WTC11 (cell line): Measurements from ENCODE around the gene PPHLN1. TPM values are rescaled to one million over a fixed set of nuclear protein-coding genes. Genes with fewer than 3 reads are reported as not detected.

Experiments
- ATF1 ChIP-seq: sonication (generic); formaldehyde crosslinking; IDR thresholded peaks from 2 replicates; pipeline ENCODE4 v1.8.1; 2023; ENCODE audit warnings: mild to moderate bottlenecking, moderate library complexity, missing genetic modification reagents
- ELF4 ChIP-seq: sonication (generic); formaldehyde crosslinking; IDR thresholded peaks from 2 replicates; pipeline ENCODE4 v1.8.1; 2022; ENCODE audit warnings: low read depth, mild to moderate bottlenecking, moderate library complexity, missing genetic modification reagents
- ESRRA ChIP-seq: sonication (generic); formaldehyde crosslinking; IDR thresholded peaks from 2 replicates; pipeline ENCODE4 v1.8.1; 2022; ENCODE audit warnings: mild to moderate bottlenecking, missing genetic modification reagents, borderline replicate concordance
- FOXP1 ChIP-seq: sonication (generic); formaldehyde crosslinking; IDR thresholded peaks from 2 replicates; pipeline ENCODE4 v1.8.0; 2022; ENCODE audit warnings: missing genetic modification reagents, mild to moderate bottlenecking, moderate library complexity, borderline replicate concordance
- GABPB1 ChIP-seq: sonication (generic); formaldehyde crosslinking; IDR thresholded peaks from 2 replicates; pipeline ENCODE4 v1.8.1; 2023; ENCODE audit warnings: mild to moderate bottlenecking, missing genetic modification reagents
- GRHL2 ChIP-seq: fragments of 250-450 bp; sonication (Bioruptor Pico); IDR thresholded peaks from 2 replicates; pipeline ENCODE4 v1.8.0; 2022; ENCODE audit warnings: mild to moderate bottlenecking, moderate library complexity; ENCODE audit not compliant: insufficient replicate concordance, severe bottlenecking
- JUN ChIP-seq: sonication (generic); formaldehyde crosslinking; IDR thresholded peaks from 2 replicates; pipeline ENCODE4 v1.8.0; 2023; ENCODE audit warnings: mild to moderate bottlenecking, missing genetic modification reagents
- KAT7 ChIP-seq: sonication (generic); formaldehyde crosslinking; IDR thresholded peaks from 2 replicates; pipeline ENCODE4 v1.8.1; 2023; ENCODE audit warnings: missing genetic modification reagents, mild to moderate bottlenecking, borderline replicate concordance
- MXD4 ChIP-seq: fragments of 250-450 bp; sonication (Bioruptor Pico); IDR thresholded peaks from 2 replicates; pipeline ENCODE4 v1.8.0; 2021; ENCODE audit warnings: mild to moderate bottlenecking, moderate library complexity, borderline replicate concordance
- NFATC4 ChIP-seq: fragments of 250-450 bp; sonication (Bioruptor Pico); IDR thresholded peaks from 2 replicates; pipeline ENCODE4 v1.9.0; 2021; ENCODE audit warnings: mild to moderate bottlenecking
- OVOL2 ChIP-seq: fragments of 250-450 bp; sonication (Bioruptor Pico); IDR thresholded peaks from 2 replicates; pipeline ENCODE4 v1.9.0; 2021; ENCODE audit warnings: mild to moderate bottlenecking, borderline replicate concordance
- SMAD4 ChIP-seq: sonication (generic); formaldehyde crosslinking; IDR thresholded peaks from 2 replicates; pipeline ENCODE4 v1.8.0; 2022; ENCODE audit warnings: mild to moderate bottlenecking, missing genetic modification reagents
- TEAD1 ChIP-seq: sonication (generic); formaldehyde crosslinking; IDR thresholded peaks from 2 replicates; pipeline ENCODE4 v1.8.0; 2022; ENCODE audit warnings: mild to moderate bottlenecking, missing genetic modification reagents
- TP53 ChIP-seq: sonication (generic); formaldehyde crosslinking; IDR thresholded peaks from 2 replicates; pipeline ENCODE4 v1.8.1; 2023; ENCODE audit warnings: mild to moderate bottlenecking, missing genetic modification reagents
- ZNF121 ChIP-seq: sonication (generic); formaldehyde crosslinking; IDR thresholded peaks from 2 replicates; pipeline ENCODE4 v1.8.0; 2023; ENCODE audit warnings: missing genetic modification reagents
- ZNF219 ChIP-seq: sonication (generic); formaldehyde crosslinking; IDR thresholded peaks from 2 replicates; pipeline ENCODE4 v1.8.0; 2023; ENCODE audit warnings: missing genetic modification reagents, mild to moderate bottlenecking, borderline replicate concordance
- ZNF317 ChIP-seq: sonication (generic); formaldehyde crosslinking; IDR thresholded peaks from 2 replicates; pipeline ENCODE4 v1.8.1; 2023; ENCODE audit warnings: low read depth, mild to moderate bottlenecking, moderate library complexity, missing genetic modification reagents, borderline replicate concordance
- ZNF671 ChIP-seq: fragments of 250-450 bp; sonication (Bioruptor Pico); IDR thresholded peaks from 2 replicates; pipeline ENCODE4 v1.8.0; 2021; ENCODE audit warnings: mild to moderate bottlenecking
- total RNA-seq: library from RNA; stranded (reverse); gene quantifications from 3 replicates; pipeline ENCODE4 v1.2.3, GENCODE V29; 2021
- TF ChIP-seq, protein P1 (sequence below): sonication (generic); formaldehyde crosslinking; IDR thresholded peaks from 2 replicates; pipeline ENCODE4 v1.8.1; 2022; ENCODE audit warnings: mild to moderate bottlenecking, moderate library complexity, missing genetic modification reagents
- TF ChIP-seq, protein P2 (sequence below): fragments of 250-450 bp; sonication (Bioruptor Pico); IDR thresholded peaks from 2 replicates; pipeline ENCODE4 v1.9.0; 2021; ENCODE audit warnings: moderate library complexity, mild to moderate bottlenecking, inconsistent platforms, borderline replicate concordance
- TF ChIP-seq, protein P3 (sequence below): sonication (generic); formaldehyde crosslinking; IDR thresholded peaks from 2 replicates; pipeline ENCODE4 v1.8.0; 2022; ENCODE audit warnings: missing genetic modification reagents
- TF ChIP-seq, protein P4 (sequence below): fragments of 250-450 bp; sonication (Bioruptor Pico); conservative IDR thresholded peaks from 2 replicates; pipeline ENCODE4 v1.9.0; 2021; ENCODE audit warnings: mild to moderate bottlenecking
- TF ChIP-seq, protein P5 (sequence below): sonication (generic); formaldehyde crosslinking; IDR thresholded peaks from 2 replicates; pipeline ENCODE4 v1.8.0; 2023; ENCODE audit warnings: missing genetic modification reagents, mild to moderate bottlenecking, borderline replicate concordance
- TF ChIP-seq, protein P6 (sequence below): fragments of 250-450 bp; sonication (Bioruptor Pico); IDR thresholded peaks from 2 replicates; pipeline ENCODE4 v1.8.0; 2021; ENCODE audit warnings: mild to moderate bottlenecking
- TF ChIP-seq, protein P7 (sequence below): sonication (generic); formaldehyde crosslinking; IDR thresholded peaks from 2 replicates; pipeline ENCODE4 v1.8.0; 2022; ENCODE audit warnings: mild to moderate bottlenecking, missing genetic modification reagents

PPHLN1 gene
- total RNA-seq, 1 experiment from 2014 or later: 61.1 TPM

DNA sequence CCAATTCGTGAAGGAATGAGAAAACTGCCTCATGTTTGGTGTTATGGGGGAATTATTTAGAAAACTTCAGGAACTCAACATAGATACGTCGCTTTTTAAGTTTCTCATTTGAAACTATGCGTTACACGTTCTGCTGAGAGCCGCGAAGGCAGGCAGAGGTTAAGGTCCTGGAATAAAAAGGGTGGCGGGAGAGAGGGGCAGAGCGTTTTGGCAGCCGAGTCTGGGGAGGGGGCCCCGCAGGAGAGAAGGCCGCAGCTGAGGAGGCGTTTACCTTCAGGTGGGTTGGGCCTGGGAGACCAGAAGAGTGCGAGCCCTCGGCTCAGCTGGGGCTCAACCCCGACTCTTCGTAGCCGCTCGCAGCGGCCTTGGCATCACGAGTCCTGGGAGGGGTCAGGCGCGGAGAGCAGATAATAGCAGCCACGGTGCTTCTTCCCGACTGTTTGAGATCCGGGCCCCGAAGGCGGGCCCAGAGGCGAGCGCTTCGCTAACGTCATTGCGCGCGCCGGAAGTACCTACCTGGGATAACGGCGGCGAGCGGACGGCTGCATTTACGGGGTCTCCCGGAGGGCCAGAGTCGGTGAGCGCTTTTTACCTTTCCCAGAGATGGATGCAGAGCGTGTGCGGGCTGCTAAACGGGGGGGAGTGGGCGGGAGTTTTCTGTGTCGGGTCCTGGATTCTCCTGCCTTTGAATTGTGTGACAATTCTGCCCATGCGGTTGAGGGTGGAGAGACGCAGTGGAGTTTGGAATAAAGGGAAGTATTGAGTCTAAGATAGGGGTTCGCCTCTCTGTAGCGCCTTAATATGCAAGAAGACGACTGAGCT is at the start of gene PPHLN1, which contains the start of gene ZCRB1 (continued):
- TF ChIP-seq, protein P1, sequence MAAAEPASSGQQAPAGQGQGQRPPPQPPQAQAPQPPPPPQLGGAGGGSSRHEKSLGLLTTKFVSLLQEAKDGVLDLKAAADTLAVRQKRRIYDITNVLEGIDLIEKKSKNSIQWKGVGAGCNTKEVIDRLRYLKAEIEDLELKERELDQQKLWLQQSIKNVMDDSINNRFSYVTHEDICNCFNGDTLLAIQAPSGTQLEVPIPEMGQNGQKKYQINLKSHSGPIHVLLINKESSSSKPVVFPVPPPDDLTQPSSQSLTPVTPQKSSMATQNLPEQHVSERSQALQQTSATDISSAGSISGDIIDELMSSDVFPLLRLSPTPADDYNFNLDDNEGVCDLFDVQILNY (CRISPR knock-in tag): no peak; the same call in 1 of the 2 replicates
- TF ChIP-seq NFATC4 (CRISPR knock-in tag) (no peak), GABPB1 (CRISPR knock-in tag) (peak; percentile 37), ZNF317 (no peak), ZNF219 (CRISPR knock-in tag) (no peak), SMAD4 (CRISPR knock-in tag) (no peak), ATF1 (no peak), MXD4 (CRISPR knock-in tag) (no peak), ESRRA (no peak), ELF4 (CRISPR knock-in tag) (no peak), OVOL2 (CRISPR knock-in tag) (no peak), FOXP1 (CRISPR knock-in tag) (no peak), TP53 (CRISPR knock-in tag) (no peak), ZNF671 (CRISPR knock-in tag) (no peak), JUN (CRISPR knock-in tag) (no peak), KAT7 (CRISPR knock-in tag) (0 out of 2 replicates have a peak, but pooled peaks have one; percentile 38), GRHL2 (CRISPR knock-in tag) (no peak), ZNF121 (CRISPR knock-in tag) (no peak), TEAD1 (CRISPR knock-in tag) (no peak; the same call in 1 of the 2 replicates)
- TF ChIP-seq, protein P2, sequence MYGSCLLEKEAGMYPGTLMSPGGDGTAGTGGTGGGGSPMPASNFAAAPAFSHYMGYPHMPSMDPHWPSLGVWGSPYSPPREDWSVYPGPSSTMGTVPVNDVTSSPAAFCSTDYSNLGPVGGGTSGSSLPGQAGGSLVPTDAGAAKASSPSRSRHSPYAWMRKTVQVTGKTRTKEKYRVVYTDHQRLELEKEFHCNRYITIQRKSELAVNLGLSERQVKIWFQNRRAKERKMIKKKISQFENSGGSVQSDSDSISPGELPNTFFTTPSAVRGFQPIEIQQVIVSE (CRISPR knock-in tag): no peak
- TF ChIP-seq, protein P3, sequence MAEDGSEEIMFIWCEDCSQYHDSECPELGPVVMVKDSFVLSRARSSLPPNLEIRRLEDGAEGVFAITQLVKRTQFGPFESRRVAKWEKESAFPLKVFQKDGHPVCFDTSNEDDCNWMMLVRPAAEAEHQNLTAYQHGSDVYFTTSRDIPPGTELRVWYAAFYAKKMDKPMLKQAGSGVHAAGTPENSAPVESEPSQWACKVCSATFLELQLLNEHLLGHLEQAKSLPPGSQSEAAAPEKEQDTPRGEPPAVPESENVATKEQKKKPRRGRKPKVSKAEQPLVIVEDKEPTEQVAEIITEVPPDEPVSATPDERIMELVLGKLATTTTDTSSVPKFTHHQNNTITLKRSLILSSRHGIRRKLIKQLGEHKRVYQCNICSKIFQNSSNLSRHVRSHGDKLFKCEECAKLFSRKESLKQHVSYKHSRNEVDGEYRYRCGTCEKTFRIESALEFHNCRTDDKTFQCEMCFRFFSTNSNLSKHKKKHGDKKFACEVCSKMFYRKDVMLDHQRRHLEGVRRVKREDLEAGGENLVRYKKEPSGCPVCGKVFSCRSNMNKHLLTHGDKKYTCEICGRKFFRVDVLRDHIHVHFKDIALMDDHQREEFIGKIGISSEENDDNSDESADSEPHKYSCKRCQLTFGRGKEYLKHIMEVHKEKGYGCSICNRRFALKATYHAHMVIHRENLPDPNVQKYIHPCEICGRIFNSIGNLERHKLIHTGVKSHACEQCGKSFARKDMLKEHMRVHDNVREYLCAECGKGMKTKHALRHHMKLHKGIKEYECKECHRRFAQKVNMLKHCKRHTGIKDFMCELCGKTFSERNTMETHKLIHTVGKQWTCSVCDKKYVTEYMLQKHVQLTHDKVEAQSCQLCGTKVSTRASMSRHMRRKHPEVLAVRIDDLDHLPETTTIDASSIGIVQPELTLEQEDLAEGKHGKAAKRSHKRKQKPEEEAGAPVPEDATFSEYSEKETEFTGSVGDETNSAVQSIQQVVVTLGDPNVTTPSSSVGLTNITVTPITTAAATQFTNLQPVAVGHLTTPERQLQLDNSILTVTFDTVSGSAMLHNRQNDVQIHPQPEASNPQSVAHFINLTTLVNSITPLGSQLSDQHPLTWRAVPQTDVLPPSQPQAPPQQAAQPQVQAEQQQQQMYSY: no peak
- TF ChIP-seq, protein P4, sequence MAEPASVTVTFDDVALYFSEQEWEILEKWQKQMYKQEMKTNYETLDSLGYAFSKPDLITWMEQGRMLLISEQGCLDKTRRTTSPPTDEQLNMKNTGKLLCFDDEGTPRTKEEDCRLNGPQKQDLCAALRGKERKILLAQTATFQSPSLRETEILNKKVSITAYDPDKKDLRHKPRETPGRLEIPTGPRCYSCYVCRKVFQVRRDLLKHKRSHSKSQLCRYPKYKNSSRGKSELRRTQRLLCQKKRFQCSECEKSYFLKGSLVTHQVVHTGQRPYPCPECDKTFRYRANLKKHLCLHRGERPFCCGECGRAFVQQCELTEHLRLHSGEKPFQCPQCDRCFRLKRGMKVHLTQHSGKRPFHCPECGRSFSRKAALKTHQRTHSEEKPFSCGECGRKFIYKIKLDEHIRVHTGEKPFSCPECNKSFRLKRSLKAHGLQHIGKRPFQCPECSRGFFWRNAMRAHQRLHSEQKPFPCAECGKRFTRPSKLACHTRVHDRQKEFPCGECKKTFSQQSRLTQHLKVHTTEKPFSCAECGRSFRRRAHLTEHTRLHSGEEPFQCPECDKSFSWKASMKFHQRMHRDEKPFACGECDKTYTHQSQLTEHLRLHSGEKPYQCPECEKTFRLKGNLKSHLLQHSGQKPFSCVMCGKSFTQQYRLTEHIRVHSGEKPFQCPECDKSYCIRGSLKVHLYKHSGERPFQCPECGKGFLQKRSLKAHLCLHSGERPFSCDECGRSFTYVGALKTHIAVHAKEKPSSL (CRISPR knock-in tag): no peak
- TF ChIP-seq, protein P5, sequence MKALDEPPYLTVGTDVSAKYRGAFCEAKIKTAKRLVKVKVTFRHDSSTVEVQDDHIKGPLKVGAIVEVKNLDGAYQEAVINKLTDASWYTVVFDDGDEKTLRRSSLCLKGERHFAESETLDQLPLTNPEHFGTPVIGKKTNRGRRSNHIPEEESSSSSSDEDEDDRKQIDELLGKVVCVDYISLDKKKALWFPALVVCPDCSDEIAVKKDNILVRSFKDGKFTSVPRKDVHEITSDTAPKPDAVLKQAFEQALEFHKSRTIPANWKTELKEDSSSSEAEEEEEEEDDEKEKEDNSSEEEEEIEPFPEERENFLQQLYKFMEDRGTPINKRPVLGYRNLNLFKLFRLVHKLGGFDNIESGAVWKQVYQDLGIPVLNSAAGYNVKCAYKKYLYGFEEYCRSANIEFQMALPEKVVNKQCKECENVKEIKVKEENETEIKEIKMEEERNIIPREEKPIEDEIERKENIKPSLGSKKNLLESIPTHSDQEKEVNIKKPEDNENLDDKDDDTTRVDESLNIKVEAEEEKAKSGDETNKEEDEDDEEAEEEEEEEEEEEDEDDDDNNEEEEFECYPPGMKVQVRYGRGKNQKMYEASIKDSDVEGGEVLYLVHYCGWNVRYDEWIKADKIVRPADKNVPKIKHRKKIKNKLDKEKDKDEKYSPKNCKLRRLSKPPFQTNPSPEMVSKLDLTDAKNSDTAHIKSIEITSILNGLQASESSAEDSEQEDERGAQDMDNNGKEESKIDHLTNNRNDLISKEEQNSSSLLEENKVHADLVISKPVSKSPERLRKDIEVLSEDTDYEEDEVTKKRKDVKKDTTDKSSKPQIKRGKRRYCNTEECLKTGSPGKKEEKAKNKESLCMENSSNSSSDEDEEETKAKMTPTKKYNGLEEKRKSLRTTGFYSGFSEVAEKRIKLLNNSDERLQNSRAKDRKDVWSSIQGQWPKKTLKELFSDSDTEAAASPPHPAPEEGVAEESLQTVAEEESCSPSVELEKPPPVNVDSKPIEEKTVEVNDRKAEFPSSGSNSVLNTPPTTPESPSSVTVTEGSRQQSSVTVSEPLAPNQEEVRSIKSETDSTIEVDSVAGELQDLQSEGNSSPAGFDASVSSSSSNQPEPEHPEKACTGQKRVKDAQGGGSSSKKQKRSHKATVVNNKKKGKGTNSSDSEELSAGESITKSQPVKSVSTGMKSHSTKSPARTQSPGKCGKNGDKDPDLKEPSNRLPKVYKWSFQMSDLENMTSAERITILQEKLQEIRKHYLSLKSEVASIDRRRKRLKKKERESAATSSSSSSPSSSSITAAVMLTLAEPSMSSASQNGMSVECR (CRISPR knock-in tag): no peak; the same call in 1 of the 2 replicates
- TF ChIP-seq, protein P6, sequence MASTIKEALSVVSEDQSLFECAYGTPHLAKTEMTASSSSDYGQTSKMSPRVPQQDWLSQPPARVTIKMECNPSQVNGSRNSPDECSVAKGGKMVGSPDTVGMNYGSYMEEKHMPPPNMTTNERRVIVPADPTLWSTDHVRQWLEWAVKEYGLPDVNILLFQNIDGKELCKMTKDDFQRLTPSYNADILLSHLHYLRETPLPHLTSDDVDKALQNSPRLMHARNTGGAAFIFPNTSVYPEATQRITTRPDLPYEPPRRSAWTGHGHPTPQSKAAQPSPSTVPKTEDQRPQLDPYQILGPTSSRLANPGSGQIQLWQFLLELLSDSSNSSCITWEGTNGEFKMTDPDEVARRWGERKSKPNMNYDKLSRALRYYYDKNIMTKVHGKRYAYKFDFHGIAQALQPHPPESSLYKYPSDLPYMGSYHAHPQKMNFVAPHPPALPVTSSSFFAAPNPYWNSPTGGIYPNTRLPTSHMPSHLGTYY: no peak
- TF ChIP-seq, protein P7, sequence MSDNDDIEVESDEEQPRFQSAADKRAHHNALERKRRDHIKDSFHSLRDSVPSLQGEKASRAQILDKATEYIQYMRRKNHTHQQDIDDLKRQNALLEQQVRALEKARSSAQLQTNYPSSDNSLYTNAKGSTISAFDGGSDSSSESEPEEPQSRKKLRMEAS (CRISPR knock-in tag): no peak; the same call in 1 of the 2 replicates
